Neural cell (in vitro differentiated cells): ENCODE data around the gene NEU3. TPM values are rescaled to one million over a fixed set of nuclear protein-coding genes. Genes with fewer than 3 reads are reported as not detected.

Experiments
- H2AFZ ChIP-seq: fragments of 200-600, 300-800 bp; sonication (generic), shearing (Covaris generic); 2 replicates; pipeline ENCODE4 v1.6.0; 2014; ENCODE audit warnings: low read depth, mild to moderate bottlenecking, antibody characterized with exemption, low read length, moderate library complexity
- H3F3A ChIP-seq: fragments of 200-600 bp; shearing (Covaris generic); 2 replicates; pipeline ENCODE4 v1.6.1; 2016; ENCODE audit warnings: mild to moderate bottlenecking, moderate library complexity, mixed read lengths, antibody characterized with exemption, low read length; ENCODE audit not compliant: insufficient read depth, poor library complexity, severe bottlenecking
- H3K27ac ChIP-seq: fragments of 200-600, 300-800 bp; sonication (generic), shearing (Covaris generic); 2 replicates; pipeline ENCODE4 v1.5.1; 2014; ENCODE audit warnings: mild to moderate bottlenecking, low read length, moderate library complexity
- H3K27me3 ChIP-seq: fragments of 300-800, 200-600 bp; sonication (generic), shearing (Covaris generic); 2 replicates; pipeline ENCODE4 v1.6.0; 2014; ENCODE audit warnings: mild to moderate bottlenecking, low read depth, low read length, moderate library complexity; ENCODE audit not compliant: insufficient read depth
- H3K36me3 ChIP-seq: fragments of 300-800, 200-600 bp; sonication (generic), shearing (Covaris generic); 2 replicates; pipeline ENCODE4 v1.5.1; 2014; ENCODE audit warnings: mild to moderate bottlenecking, antibody characterized with exemption, low read length, moderate library complexity; ENCODE audit not compliant: insufficient read depth
- H3K4me2 ChIP-seq: fragments of 300-800, 200-600 bp; sonication (generic), shearing (Covaris generic); 2 replicates; pipeline ENCODE4 v1.6.0; 2014; ENCODE audit warnings: mild to moderate bottlenecking, low read length
- H3K4me3 ChIP-seq: fragments of 300-800, 200-600 bp; sonication (generic), shearing (Covaris generic); 2 replicates; pipeline ENCODE4 v1.5.1; 2014; ENCODE audit warnings: mild to moderate bottlenecking, low read length, moderate library complexity
- H3K79me2 ChIP-seq: fragments of 200-600 bp; shearing (Covaris generic); replicated peaks from 2 replicates; pipeline ENCODE4 v1.6.0; 2014; ENCODE audit warnings: mild to moderate bottlenecking, low read length, moderate library complexity; ENCODE audit not compliant: insufficient read depth
- H3K9ac ChIP-seq: fragments of 300-800, 200-600 bp; sonication (generic), shearing (Covaris generic); 2 replicates; pipeline ENCODE4 v1.6.1; 2016; ENCODE audit warnings: mild to moderate bottlenecking, low read length, mixed read lengths
- H3K9me2 ChIP-seq: fragments of 200-600 bp; shearing (Covaris generic); 2 replicates; pipeline ENCODE4 v1.6.1; 2016; ENCODE audit warnings: mild to moderate bottlenecking, low read length, mixed read lengths; ENCODE audit not compliant: insufficient read depth
- H3K9me3 ChIP-seq: fragments of 200-600, 300-800 bp; sonication (generic), shearing (Covaris generic); 2 replicates; pipeline ENCODE4 v1.6.1; 2016; ENCODE audit warnings: mild to moderate bottlenecking, mixed run types, low read length, moderate library complexity, mixed read lengths
- H4K20me1 ChIP-seq: fragments of 200-600 bp; shearing (Covaris generic); 2 replicates; pipeline ENCODE4 v1.6.1; 2016; ENCODE audit warnings: mild to moderate bottlenecking, mixed run types; ENCODE audit not compliant: insufficient read depth
- CTCF ChIP-seq: fragments of 450-650 bp; IDR thresholded peaks from 2 replicates; pipeline ENCODE4 v1.5.1; 2014; ENCODE audit warnings: antibody characterized with exemption, mild to moderate bottlenecking, moderate library complexity; ENCODE audit not compliant: poor library complexity, severe bottlenecking
- EP300 ChIP-seq: fragments of 450-650 bp; conservative IDR thresholded peaks from 2 replicates; pipeline ENCODE4 v1.6.1; 2014; ENCODE audit warnings: antibody characterized with exemption, mild to moderate bottlenecking, moderate library complexity; ENCODE audit not compliant: poor library complexity, severe bottlenecking
- EZH2 ChIP-seq: fragments of 200-600, 300-800 bp; shearing (Covaris generic), sonication (generic); IDR thresholded peaks from 2 replicates; pipeline ENCODE4 v1.6.1; 2014; ENCODE audit warnings: antibody characterized with exemption, low read length, borderline replicate concordance, mild to moderate bottlenecking; ENCODE audit not compliant: insufficient read depth, poor library complexity, severe bottlenecking
- MXI1 ChIP-seq: fragments of 450-650 bp; conservative IDR thresholded peaks from 2 replicates; pipeline ENCODE4 v1.6.1; 2014; ENCODE audit warnings: antibody characterized with exemption, mild to moderate bottlenecking; ENCODE audit not compliant: poor library complexity, severe bottlenecking
- POLR2AphosphoS5 ChIP-seq: IDR thresholded peaks from 2 replicates; pipeline ENCODE4 v1.6.1; 2012
- RAD21 ChIP-seq: fragments of 450-650 bp; conservative IDR thresholded peaks from 2 replicates; pipeline ENCODE4 v1.6.1; 2014; ENCODE audit warnings: antibody characterized with exemption, mild to moderate bottlenecking, moderate library complexity
- REST ChIP-seq: IDR thresholded peaks from 2 replicates; pipeline ENCODE4 v1.6.1; 2012; ENCODE audit warnings: borderline replicate concordance
- SMC3 ChIP-seq: fragments of 450-650 bp; conservative IDR thresholded peaks from 2 replicates; pipeline ENCODE4 v1.6.1; 2014; ENCODE audit warnings: antibody characterized with exemption, mild to moderate bottlenecking, moderate library complexity; ENCODE audit not compliant: poor library complexity
- TAF1 ChIP-seq: IDR thresholded peaks from 2 replicates; pipeline ENCODE4 v1.6.1; 2012; ENCODE audit warnings: low read depth
- polyA plus RNA-seq: library from polyadenylated mRNA; depleted of rRNA; stranded (reverse); fragments of >200 nt; gene quantifications from 2 replicates; pipeline ENCODE4 v1.2.3, GENCODE V29; 2014

The NEU3 gene
- polyA plus RNA-seq, 1 donor from 2014 or later = 16.9 TPM

GRCh38 chr11:75029836-75030631 is 41.3 kb downstream of the NEU3 start:
- no peaks in the 10 kb centered on the region for H3F3A ChIP-seq
- no peaks in the 10 kb centered on the region for H3K9me2 ChIP-seq
- H3K36me3 ChIP-seq = no peaks in the 10 kb centered on the region
- no peak overlapping the region for H3K27ac ChIP-seq
- no peaks in the 10 kb centered on the region for H3K79me2 ChIP-seq
- H3K9ac ChIP-seq = no peak overlapping the region
- TF ChIP-seq RAD21 (no peak), CTCF (no peak), POLR2AphosphoS5 (no peak)
- H3K4me2 ChIP-seq = no peak overlapping the region
- H3K9me3 ChIP-seq = no peaks in the 10 kb centered on the region
- H3K27me3 ChIP-seq = no peaks in the 10 kb centered on the region
- H3K4me3 ChIP-seq = no peak overlapping the region
- no peak overlapping the region for H2AFZ ChIP-seq
- H4K20me1 ChIP-seq = no peaks in the 10 kb centered on the region

GRCh38 chr11:75031224-75031753 is 42.6 kb downstream of the NEU3 start:
- Histone ChIP-seq H3K36me3 (no peaks in the 10 kb centered on the region), H3F3A (no peaks in the 10 kb centered on the region), H3K4me2 (no peak overlapping the region), H3K4me3 (no peak overlapping the region), H3K79me2 (no peaks in the 10 kb centered on the region), H2AFZ (no peak overlapping the region), H3K9ac (no peak overlapping the region), H3K9me3 (no peaks in the 10 kb centered on the region), H3K9me2 (no peaks in the 10 kb centered on the region), H4K20me1 (no peaks in the 10 kb centered on the region), H3K27me3 (no peaks in the 10 kb centered on the region), H3K27ac (no peak overlapping the region)
- TF ChIP-seq EP300 (no peak), EZH2 (no peak), RAD21 (no peak), CTCF (no peak), REST (no peak), POLR2AphosphoS5 (no peak), SMC3 (no peak), MXI1 (no peak), TAF1 (no peak)
